H1 (cell line): ENCODE measurements around the gene AIG1. TPM values are rescaled to one million over a fixed set of nuclear protein-coding genes. Genes with fewer than 3 reads are reported as not detected.

ENCODE experiments used
- ATF3 ChIP-seq: IDR thresholded peaks from 2 replicates; pipeline ENCODE4 v1.6.1; 2011; ENCODE audit warnings: low read depth, mild to moderate bottlenecking, low read length; ENCODE audit not compliant: insufficient read depth
- CHD7 ChIP-seq: fragments of 300-600 bp; sonication (generic); IDR thresholded peaks from 2 replicates; pipeline ENCODE4 v1.7.1; 2012; ENCODE audit warnings: low read length, moderate library complexity, mild to moderate bottlenecking, inconsistent platforms; ENCODE audit not compliant: insufficient replicate concordance
- EGR1 ChIP-seq: IDR thresholded peaks from 2 replicates; pipeline ENCODE4 v1.6.1; 2011; ENCODE audit warnings: low read depth, low read length, borderline replicate concordance
- GTF2F1 ChIP-seq: IDR thresholded peaks from 2 replicates; pipeline ENCODE4 v1.6.1; 2012; ENCODE audit warnings: low read depth, low read length, improper control_type of control experiment, borderline replicate concordance
- HDAC2 ChIP-seq, 2 experiments: fragments of 300-600 bp in 1 of 2; sonication (generic) in 1 of 2; IDR thresholded peaks; 2 replicates each; pipeline ENCODE4 v1.6.1; 2011 to 2012; ENCODE audit warnings: low read depth in 2 of 2, low read length in 2 of 2, mild to moderate bottlenecking in 2 of 2, moderate library complexity in 2 of 2, borderline replicate concordance in 1 of 2, inconsistent platforms in 1 of 2
- SRF ChIP-seq: IDR thresholded peaks from 2 replicates; pipeline ENCODE4 v1.6.1; 2011; ENCODE audit warnings: mild to moderate bottlenecking, low read depth, low read length, moderate library complexity
- SUZ12 ChIP-seq: fragments of 200-600 bp; sonication (generic); IDR thresholded peaks from 2 replicates; pipeline ENCODE4 v1.6.1; 2012; ENCODE audit warnings: mild to moderate bottlenecking, inconsistent platforms, low read length, moderate library complexity, mixed read lengths
- ZNF274 ChIP-seq: IDR thresholded peaks from 2 replicates; pipeline ENCODE4 v1.7.0; 2012; ENCODE audit warnings: low read length, borderline replicate concordance; ENCODE audit errors: extremely low read depth
- polyA plus RNA-seq, 7 experiments: library from polyadenylated mRNA; depleted of rRNA in 3 of 7; stranded (reverse) in 5 of 7; unstranded in 2 of 7; fragments of >200 nt in 5 of 7; fragments of 200-250 nt in 2 of 7; gene quantifications; 1 replicate in 5 of 7; 2 replicates in 1 of 7; 4 replicates in 1 of 7; pipeline versions ENCODE4 v1.2.1 to v1.2.3, GENCODE V29; 2011 to 2013; ENCODE audit warnings: missing spikeins in 2 of 7, mixed read lengths in 2 of 7
- total RNA-seq: library from RNA; stranded (reverse); fragmentation: NEBNext Ultra II Directional; extraction: Animal tissue kit (Norgen Biotek cat#: 25700); gene quantifications from 2 replicates; pipeline ENCODE4 v1.2.1, GENCODE V29; 2021

The AIG1 gene
- total and polyA plus RNA-seq, 2 of the 8 experiments (the other 6 are each of a cell fraction or from before 2014, with no cell fraction given), result 56.6 to 58.4 TPM

GRCh38 chr6:143090314-143091044 is 29.8 kb downstream of the AIG1 start (continued):
- TF ChIP-seq CHD7 (no peak), SUZ12 (no peak), ZNF274 (no peak), HDAC2 (IDR thresholded peaks at IDR 0.05; ENCODE audit: borderline replicate concordance in 1 of 2, low read depth in 2 of 2, low read length in 2 of 2) (no peak), EGR1 (no peak), ATF3 (no peak), SRF (no peak), GTF2F1 (no peak)
